ENCODE results near the gene HOOK2. TPM values are rescaled to one million over a fixed set of nuclear protein-coding genes. Genes with fewer than 3 reads are reported as not detected.

HOOK2 gene
- total RNA-seq, 3 donors from 2014 or later = 5.9 to 8.4 (median 6.0) TPM

DNA sequence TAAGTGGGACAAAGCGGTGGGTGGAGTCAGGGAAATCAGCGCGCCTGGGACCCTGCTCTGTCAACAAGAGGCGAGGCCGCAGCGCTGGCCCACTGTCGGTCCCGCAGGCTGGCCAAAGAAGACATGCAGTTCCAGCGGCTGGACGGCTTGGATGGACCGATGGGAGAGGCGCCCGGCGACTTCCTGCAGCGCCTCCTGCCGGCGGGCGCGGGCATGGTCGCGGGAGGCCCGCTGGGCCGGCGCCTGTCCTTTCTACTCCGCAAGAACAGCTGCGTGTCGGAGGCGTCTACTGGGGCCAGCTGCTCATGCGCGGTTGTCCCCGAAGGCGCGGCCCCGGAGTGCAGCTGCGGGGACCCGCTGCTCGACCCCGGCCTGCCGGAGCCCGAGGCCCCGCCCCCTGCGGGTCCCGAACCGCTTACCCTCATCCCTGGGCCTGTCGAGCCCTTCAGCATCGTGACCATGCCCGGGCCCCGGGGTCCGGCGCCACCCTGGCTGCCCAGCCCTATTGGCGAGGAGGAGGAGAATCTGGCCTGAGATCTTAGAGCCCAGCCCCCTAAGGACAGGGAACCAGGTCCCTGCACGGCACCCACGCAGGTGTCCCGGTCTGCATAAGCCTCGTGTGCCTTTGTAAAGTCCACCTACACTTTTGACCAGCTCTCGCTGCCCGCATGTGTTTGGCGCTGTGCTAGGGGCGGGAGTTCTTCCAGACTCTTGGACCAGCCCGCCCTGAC lies 17.6 kb downstream of the HOOK2 start:
- peak; percentile 54 for DNase-seq
- ATAC-seq = peak; percentile 82 to 87
- Mint-ChIP-seq H3K4me3 (no peak overlapping the region), H3K36me3 (ENCODE audit: insufficient read depth) (no peaks in the 10 kb centered on the region), H3K4me1 (ENCODE audit: low read depth) (peaks cover 2% of the 10 kb centered on the region), H3K27me3 (ENCODE audit: low read depth) (peaks cover 22% of the 10 kb centered on the region), H3K9me3 (no peaks in the 10 kb centered on the region)

DNA sequence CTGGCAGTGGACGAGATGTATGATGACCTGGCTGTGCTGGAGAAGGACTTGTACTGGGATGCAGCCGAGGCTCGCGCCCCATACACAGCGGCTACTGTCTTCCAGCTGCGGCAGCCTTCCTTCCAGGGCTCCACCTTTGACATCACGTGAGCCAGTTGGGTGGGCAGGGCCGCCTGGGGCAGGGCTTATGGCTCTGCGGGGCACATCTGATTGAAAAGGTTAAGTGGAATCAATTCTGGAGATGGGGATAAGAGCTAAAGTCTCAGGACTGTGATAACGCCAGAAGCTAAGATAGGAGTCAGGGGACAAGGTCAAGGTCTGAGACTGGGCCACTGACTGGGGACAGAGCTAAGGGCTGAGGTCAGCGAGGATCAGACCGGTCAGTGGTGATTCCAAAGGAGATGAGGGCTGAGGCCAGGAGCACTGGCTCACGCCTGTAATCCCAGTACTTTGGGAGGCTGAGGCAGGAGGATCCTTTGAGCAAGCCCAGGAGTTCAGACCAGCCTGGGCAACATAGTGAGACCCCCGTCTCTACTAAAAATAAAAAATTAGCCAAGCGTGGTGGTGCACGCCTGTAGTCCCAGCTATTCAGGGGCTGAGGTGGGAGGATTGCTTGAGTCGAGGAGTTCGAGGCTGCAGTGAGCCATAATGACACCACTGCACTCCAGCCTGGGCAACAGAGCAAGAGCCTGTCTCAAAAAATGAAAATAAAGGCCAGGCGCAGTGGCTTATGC lies 19.0 kb downstream of the HOOK2 start:
- Mint-ChIP-seq H3K27me3 (ENCODE audit: low read depth) (peaks cover 26% of the 10 kb centered on the region), H3K4me1 (ENCODE audit: low read depth) (peaks cover 2% of the 10 kb centered on the region), H3K9me3 (no peaks in the 10 kb centered on the region), H3K4me3 (no peak overlapping the region), H3K36me3 (ENCODE audit: insufficient read depth) (no peaks in the 10 kb centered on the region)
- DNase-seq = no peak
- no peak for ATAC-seq

DNA sequence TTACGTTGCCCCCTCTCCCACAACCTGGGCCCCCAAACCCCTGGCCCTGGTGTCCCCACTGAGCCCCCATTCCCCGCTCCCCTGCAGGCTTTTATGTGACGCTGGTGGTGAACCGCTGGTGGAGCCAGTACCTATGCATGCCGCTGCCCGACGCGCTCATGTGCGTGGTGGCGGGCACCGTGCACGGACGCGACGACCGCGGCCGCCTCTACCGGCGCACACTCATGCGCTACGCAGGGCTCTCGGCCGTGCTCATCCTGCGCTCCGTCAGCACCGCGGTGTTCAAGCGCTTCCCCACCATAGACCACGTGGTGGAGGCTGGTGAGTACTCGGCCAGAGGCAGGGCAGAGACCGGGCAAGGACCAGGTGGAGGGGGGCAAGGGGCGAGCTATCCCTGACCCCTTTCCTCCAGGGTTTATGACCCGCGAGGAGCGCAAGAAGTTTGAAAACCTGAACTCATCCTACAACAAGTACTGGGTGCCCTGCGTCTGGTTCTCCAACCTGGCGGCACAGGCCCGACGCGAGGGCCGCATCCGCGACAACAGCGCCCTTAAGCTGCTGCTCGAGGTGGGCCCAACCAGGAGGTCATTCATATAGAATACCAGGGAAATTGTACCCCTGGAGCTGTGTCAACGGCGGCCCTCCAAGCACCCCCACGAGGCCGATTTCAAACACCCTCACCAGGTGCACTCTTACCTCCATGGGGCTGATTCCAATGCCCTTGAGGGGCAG lies 20.7 kb downstream of the HOOK2 start:
- DNase-seq (no peak), ATAC-seq (no peak)
- Mint-ChIP-seq H3K36me3 (ENCODE audit: insufficient read depth) (no peaks in the 10 kb centered on the region), H3K27me3 (ENCODE audit: low read depth) (peaks cover 26% of the 10 kb centered on the region), H3K4me3 (no peak overlapping the region), H3K9me3 (no peaks in the 10 kb centered on the region), H3K4me1 (ENCODE audit: low read depth) (peaks cover 5% of the 10 kb centered on the region)

DNA sequence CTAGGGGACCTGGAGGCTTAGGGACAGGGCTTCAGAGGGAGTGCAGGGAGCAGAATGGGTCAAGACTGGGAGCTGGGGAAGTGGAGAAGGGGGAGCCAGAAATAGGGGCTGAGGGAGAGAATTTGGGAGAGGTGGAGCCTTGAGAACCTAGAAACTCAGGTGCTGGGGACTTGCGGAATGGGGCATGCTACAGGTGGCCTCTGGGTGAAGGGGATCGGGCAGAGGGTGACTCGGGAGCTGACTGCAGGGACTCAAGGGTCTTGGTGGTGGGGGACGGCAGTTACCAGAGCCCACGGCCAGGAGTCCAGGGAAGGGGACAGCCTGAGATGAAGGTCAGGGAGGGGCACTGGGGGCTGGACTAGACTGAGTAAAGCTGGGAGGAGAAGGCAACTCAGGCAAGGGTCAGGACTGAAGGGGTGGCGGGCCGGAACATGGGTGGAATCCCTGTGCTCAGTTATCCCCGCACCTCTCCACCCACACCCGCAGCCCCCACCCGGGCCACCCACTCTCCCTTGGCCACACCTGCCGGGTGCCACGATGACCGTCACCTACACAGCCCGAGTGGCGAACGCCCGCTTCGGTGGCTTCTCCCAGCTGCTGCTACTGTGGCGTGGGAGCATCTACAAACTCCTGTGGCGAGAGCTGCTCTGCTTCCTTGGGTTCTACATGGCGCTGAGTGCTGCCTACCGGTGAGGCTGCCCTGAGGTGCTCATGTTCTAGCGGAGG lies 23.1 kb downstream of the HOOK2 start:
- DNase-seq = no peak
- ATAC-seq = no peak
- Mint-ChIP-seq H3K4me3 (no peak overlapping the region), H3K27me3 (ENCODE audit: low read depth) (peaks cover 24% of the 10 kb centered on the region), H3K9me3 (peaks cover 7% of the 10 kb centered on the region), H3K36me3 (ENCODE audit: insufficient read depth) (peaks cover 12% of the 10 kb centered on the region), H3K4me1 (ENCODE audit: low read depth) (peaks cover 3% of the 10 kb centered on the region)

DNA sequence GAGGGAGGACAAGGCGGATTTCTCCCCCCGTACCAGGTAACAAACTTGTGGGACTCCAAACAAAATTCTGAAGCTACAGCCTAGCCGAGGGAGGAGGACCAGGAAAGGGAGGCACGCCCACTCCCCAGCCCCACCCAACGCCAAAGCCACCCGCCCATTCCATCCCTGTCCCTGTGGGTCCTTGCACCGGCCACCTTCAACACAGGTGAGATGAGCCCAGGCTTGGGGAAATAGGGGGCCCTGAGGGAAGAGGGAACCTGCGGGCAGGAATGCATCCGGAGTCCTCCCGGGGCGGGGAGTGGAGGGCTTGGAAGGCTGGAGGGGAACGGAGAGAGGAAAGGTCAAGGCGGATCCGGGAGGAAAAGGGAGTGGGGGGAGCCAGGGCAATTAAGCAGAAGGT lies 23.7 kb downstream of the HOOK2 start, which contains the start of gene BEST2:
TSS of gene BEST2 (plus strand) at position 157 of the 400 bp plus-strand sequence. CDS start 802 bp downstream, outside the sequence.
- Mint-ChIP-seq H3K27me3 (ENCODE audit: low read depth) (peaks cover 24% of the 10 kb centered on the region), H3K36me3 (ENCODE audit: insufficient read depth) (peaks cover 18% of the 10 kb centered on the region), H3K9me3 (peaks cover 7% of the 10 kb centered on the region), H3K4me1 (ENCODE audit: low read depth) (peaks cover 3% of the 10 kb centered on the region), H3K4me3 (no peak within 1 kb of the TSS)
- no peak for ATAC-seq
- DNase-seq = no peak

GRCh38 chr19:12750851-12751250 lies 24.5 kb downstream of the HOOK2 start:
- no peak for ATAC-seq
- Mint-ChIP-seq H3K36me3 (ENCODE audit: insufficient read depth) (peaks cover 22% of the 10 kb centered on the region), H3K4me1 (ENCODE audit: low read depth) (peaks cover 3% of the 10 kb centered on the region), H3K27me3 (ENCODE audit: low read depth) (peaks cover 19% of the 10 kb centered on the region), H3K4me3 (no peak overlapping the region), H3K9me3 (peaks cover 7% of the 10 kb centered on the region)
- DNase-seq = no peak

- no peak for ATAC-seq
- peaks cover 3% of the 10 kb centered on the region for H3K4me1 Mint-ChIP-seq (ENCODE audit: low read depth)
- peaks cover 24% of the 10 kb centered on the region for H3K36me3 Mint-ChIP-seq (ENCODE audit: insufficient read depth)
- no peak for DNase-seq
- no peak overlapping the region for H3K4me3 Mint-ChIP-seq
- H3K27me3 Mint-ChIP-seq (ENCODE audit: low read depth) = peaks cover 16% of the 10 kb centered on the region
- peaks cover 7% of the 10 kb centered on the region for H3K9me3 Mint-ChIP-seq
Measured at GRCh38 chr19:12749938-12750521, 25.3 kb downstream of the HOOK2 start.

- peaks cover 7% of the 10 kb centered on the region for H3K9me3 Mint-ChIP-seq
- no peak overlapping the region for H3K4me3 Mint-ChIP-seq
- H3K27me3 Mint-ChIP-seq (ENCODE audit: low read depth) = peaks cover 9% of the 10 kb centered on the region
- DNase-seq (no peak), ATAC-seq (no peak)
- peaks cover 3% of the 10 kb centered on the region for H3K4me1 Mint-ChIP-seq (ENCODE audit: low read depth)
- peaks cover 27% of the 10 kb centered on the region for H3K36me3 Mint-ChIP-seq (ENCODE audit: insufficient read depth)
Measured at GRCh38 chr19:12748489-12748888, 26.9 kb downstream of the HOOK2 start.

DNA sequence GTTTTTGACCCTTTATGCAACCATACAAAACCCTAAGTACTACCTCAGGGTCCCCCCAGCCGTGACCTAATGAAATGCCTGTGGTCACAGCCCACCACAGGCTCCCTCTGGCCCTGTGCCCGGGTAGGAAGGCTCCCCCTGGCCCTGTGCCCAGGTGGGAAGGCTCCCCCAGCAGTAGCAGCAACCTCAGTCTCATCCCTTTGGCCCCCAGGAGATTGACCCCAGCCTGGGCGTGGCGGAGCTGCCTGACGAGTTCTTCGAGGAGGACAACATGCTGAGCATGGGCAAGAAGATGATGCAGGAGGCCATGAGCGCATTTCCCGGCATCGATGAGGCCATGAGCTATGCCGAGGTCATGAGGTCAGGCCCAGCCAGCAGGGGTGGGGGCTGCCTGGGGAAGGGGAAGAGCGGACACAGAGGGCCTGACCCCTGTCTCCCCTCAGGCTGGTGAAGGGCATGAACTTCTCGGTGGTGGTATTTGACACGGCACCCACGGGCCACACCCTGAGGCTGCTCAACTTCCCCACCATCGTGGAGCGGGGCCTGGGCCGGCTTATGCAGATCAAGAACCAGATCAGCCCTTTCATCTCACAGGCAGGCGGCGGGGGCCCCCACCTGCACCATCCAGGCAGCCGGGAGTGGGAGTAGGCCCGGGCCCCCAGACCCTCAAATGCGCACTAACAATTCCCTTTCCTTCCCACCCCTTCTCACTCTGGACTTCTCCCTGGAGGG lies 30.0 kb downstream of the HOOK2 start:
- DNase-seq (no peak), ATAC-seq (no peak)
- no peaks in the 10 kb centered on the region for H3K27me3 Mint-ChIP-seq (ENCODE audit: low read depth)
- peaks cover 5% of the 10 kb centered on the region for H3K4me1 Mint-ChIP-seq (ENCODE audit: low read depth)
- no peak overlapping the region for H3K4me3 Mint-ChIP-seq
- peaks cover 7% of the 10 kb centered on the region for H3K9me3 Mint-ChIP-seq
- peaks cover 35% of the 10 kb centered on the region for H3K36me3 Mint-ChIP-seq (ENCODE audit: insufficient read depth)

DNA sequence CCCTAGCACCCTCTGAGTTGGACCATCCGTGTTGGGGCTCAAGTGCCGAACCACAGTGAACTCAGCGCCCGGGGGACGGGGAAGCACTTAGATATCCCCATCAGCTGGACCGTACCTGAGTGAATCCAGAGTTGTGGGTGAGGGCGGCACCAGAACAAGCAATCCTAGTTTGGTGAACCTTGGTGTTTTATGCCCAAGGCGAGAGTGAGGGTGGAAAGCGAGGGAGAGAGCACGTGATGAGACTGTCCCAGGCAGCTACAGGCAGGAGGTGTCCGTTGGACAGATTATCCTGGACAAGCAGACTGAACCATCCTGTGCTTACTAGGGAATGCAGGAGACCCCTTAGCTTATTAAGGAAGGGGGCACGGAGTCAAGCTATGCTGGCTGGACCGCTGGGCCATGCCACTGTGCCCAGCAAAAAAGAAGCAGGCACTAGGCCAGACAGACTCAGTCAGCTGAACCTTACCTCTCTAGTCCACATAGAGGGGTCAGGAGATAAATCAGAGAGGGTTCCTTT lies 37.5 kb downstream of the HOOK2 start:
- peaks cover 9% of the 10 kb centered on the region for H3K36me3 Mint-ChIP-seq (ENCODE audit: insufficient read depth)
- no peaks in the 10 kb centered on the region for H3K27me3 Mint-ChIP-seq (ENCODE audit: low read depth)
- no peak for ATAC-seq
- peak overlapping the region; percentile 100 for H3K4me3 Mint-ChIP-seq
- no peak for DNase-seq
- no peaks in the 10 kb centered on the region for H3K9me3 Mint-ChIP-seq
- H3K4me1 Mint-ChIP-seq (ENCODE audit: low read depth) = peaks cover 29% of the 10 kb centered on the region

- ATAC-seq = peak; percentile 85 to 86
- peak within 1 kb of the TSS; percentile 100 for H3K4me3 Mint-ChIP-seq
- DNase-seq = peak; percentile 65
- peaks cover 34% of the 10 kb centered on the region for H3K4me1 Mint-ChIP-seq (ENCODE audit: low read depth)
- H3K36me3 Mint-ChIP-seq (ENCODE audit: insufficient read depth) = peaks cover 10% of the 10 kb centered on the region
- H3K9me3 Mint-ChIP-seq = no peaks in the 10 kb centered on the region
- H3K27me3 Mint-ChIP-seq (ENCODE audit: low read depth) = no peaks in the 10 kb centered on the region
Measured at GRCh38 chr19:12736995-12737834, 38.1 kb downstream of the HOOK2 start, which contains the start of gene GET3. Gene GET3 (plus strand): TSS chr19:12737497. CDS start chr19:12737506, 9 bp downstream.
